AG09319 (cell line): ENCODE measurements around the gene PKP4.

Experiments
- DNase-seq: peaks from one replicate; pipeline ENCODE4 v3.0.0-alpha.2; 2010; ENCODE audit warnings: low read depth; ENCODE audit errors: extremely low read depth
- TF ChIP-seq, protein P1 (sequence below): IDR thresholded peaks from 2 replicates; pipeline ENCODE4 v1.5.1; 2011; ENCODE audit warnings: low read depth, mild to moderate bottlenecking, inconsistent platforms, low read length, moderate library complexity

The PKP4 gene

DNA sequence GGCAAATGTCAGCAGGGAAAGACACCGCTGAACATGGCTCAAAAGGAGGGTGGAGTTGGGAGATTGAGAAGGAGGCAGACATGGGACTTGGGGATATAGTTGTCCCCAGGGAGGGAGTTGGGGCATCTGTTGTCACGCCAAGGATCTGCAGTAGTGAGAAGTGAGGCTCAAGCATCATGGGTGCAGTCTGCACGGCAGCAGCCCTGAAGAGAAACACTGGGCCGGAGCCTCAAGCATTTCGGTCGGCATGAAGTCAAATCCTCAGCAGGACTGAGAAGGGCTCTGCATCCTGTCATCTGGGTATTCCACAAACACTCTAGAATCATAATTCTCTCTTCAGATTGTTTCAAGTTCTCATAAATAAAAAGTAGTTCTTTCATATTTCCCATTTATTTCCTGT is 205.7 kb downstream of the PKP4 start:
- no peak for DNase-seq
- TF ChIP-seq, protein P1, sequence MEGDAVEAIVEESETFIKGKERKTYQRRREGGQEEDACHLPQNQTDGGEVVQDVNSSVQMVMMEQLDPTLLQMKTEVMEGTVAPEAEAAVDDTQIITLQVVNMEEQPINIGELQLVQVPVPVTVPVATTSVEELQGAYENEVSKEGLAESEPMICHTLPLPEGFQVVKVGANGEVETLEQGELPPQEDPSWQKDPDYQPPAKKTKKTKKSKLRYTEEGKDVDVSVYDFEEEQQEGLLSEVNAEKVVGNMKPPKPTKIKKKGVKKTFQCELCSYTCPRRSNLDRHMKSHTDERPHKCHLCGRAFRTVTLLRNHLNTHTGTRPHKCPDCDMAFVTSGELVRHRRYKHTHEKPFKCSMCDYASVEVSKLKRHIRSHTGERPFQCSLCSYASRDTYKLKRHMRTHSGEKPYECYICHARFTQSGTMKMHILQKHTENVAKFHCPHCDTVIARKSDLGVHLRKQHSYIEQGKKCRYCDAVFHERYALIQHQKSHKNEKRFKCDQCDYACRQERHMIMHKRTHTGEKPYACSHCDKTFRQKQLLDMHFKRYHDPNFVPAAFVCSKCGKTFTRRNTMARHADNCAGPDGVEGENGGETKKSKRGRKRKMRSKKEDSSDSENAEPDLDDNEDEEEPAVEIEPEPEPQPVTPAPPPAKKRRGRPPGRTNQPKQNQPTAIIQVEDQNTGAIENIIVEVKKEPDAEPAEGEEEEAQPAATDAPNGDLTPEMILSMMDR, result no peak

DNA sequence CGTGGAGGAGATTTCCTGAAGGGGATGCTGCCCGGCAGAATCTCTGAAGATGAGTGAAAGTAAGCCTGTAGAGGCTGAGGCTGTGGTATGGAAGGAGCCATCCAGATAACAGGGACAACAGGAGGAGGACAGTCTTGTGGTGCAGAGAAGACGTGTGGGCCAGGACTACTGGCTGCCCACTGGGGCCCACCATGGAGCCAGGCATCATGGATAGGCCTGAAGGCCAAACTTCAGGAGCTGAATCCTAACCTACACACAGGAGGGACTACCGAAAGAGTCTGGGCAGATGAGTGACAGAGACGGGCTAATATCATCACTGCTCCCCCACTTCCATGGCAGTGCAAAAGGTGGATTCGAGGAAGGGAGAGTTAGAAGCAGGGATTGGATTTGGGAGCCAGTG is 207.0 kb downstream of the PKP4 start:
- no peak for DNase-seq
- TF ChIP-seq, protein P1, result no peak

DNA sequence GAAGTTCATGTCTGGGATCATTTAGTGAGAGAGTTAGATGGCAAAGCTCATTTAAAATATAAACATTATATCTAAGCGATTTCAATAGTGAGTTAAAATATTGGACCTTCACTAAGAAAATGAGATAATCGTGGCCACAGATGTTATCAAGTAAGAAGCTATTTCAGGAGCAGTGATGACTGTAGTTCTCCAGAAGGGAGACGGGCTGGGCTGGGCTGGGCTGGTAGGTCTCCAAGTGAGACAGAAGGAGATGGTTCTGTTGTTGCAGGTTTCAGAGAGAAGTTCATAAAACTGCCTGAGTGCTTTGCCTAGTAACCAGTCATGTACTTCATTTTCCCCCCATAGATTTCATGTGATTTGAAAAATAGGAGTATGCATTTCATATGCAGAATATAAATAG is 208.2 kb downstream of the PKP4 start:
- no peak for DNase-seq
- TF ChIP-seq, protein P1, result no peak

DNA sequence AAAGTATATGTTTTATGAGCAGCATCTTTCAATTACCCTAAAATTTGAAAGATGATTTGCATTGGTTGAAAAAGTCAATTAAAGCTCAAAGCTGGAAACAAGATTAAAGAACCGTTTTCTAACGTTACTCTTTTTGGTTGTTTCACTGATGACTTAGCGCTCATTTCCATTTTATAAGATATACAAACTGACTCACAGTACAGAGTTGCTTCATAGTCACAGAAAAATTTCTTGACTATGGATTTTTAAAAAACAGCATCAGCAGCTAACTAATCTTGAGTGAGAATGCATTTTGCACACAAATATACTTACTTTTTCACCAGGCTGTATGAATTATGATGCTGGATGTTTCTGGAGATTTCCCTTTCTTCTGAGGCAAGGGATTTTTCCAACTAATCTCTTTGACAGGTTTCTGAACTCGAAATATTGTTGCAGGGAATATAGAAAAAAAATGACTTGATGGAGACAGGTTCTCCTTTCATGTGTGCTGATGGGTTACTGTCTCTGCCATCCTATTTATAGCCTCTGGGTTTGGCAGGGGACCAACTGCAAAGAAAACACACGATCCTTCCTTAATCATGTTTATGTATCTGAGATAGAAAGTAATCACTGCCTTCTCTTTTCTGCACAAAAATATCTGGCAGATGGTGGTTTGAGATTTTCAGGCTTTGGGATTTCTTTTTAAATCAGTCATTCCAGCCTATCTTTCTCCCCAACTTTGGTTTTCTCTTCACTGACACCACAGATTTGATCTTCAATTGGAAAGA is 209.0 kb downstream of the PKP4 start:
- TF ChIP-seq, protein P1, result no peak
- no peak for DNase-seq

DNA sequence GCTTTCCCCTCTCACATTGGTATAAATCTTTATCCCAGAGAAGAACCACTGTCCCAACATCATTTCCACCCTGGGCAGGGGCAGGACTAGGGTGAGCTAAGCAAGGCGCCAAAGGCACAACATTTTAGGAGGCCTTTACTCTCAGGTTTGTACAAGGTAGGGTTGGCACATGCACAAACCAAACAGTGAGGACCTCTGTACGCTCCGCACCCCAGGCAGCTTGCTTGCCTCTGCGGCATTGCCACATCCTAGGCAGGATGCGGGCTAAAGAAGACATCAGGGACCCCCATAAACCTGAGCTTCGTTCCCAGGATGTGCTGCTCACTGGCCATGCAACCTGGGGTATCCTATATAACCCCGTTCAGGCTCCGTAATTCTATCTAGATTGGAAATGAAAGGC is 210.2 kb downstream of the PKP4 start:
- TF ChIP-seq, protein P1, result no peak
- DNase-seq, result no peak

DNA sequence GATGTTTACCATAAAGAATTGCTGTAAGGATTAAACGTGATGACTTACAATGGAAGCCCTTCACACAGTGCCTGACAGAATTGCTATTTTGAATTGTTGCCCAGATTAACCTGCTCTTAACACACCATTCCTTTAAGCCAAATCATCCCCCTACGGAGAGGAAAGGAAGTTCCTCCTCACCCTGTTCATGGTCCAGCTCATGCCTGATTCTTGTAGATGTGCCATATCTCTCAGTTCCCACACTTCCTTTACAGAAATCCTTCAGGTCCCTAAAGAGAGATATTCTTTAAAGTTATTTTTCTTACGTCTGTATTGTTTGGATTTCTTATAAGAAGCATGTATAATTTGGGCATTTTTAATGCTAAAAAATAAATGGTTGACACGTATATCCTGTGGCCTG is 210.8 kb downstream of the PKP4 start:
- TF ChIP-seq, protein P1, result no peak
- DNase-seq, result no peak

DNA sequence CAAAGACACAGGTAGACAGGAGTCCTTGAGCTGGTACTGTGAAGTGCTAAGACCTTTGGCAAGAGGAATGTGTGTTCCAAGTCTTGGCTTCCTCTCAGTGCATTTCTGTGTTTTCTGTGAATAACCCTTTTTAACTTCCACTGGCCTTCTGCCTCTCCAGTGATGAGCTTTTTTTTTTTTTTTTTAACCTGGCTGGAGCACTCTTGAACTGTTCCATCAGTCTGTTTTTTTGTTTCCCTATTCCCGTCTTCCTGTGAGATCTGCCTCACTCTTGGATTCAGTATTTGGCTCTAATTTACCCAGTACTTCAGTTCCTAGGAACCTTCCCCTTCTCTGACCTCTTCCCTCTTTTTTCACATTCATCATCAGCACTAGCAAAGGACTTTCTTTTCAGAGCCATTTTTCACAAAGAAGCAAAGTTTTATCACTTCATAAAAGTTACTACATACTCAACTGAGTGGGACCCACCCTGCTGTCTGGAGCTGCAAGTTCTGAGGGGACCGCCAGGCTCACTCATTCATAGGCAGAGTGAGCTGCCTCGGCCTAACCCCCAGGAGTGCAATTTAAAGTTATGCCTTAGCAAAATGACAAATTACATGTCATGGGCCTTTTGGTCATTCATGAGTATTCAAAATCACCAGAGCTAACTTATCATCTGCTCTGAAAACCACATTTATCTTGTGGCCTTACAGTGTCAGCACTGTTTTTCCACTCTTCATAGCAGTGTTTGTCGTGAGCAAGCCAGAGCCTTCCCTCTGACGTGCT is 211.4 kb downstream of the PKP4 start:
- TF ChIP-seq, protein P1, result no peak
- no peak for DNase-seq
